HEK293 (cell line): ENCODE data around the gene ZNF688.

Experiments
- FEZF1 ChIP-seq: fragments of 450-650 bp; formaldehyde crosslinking; IDR thresholded peaks from 2 replicates; pipeline ENCODE4 v1.5.1; 2016; ENCODE audit warnings: missing biosample characterization, missing genetic modification characterization
- GLI4 ChIP-seq: fragments of 450-650 bp; formaldehyde crosslinking; IDR thresholded peaks from 2 replicates; pipeline ENCODE4 v1.5.1; 2016; ENCODE audit warnings: missing biosample characterization, missing genetic modification characterization
- GLIS2 ChIP-seq: fragments of 450-650 bp; formaldehyde crosslinking; IDR thresholded peaks from 2 replicates; pipeline ENCODE4 v1.5.1; 2016; ENCODE audit warnings: missing biosample characterization, missing genetic modification characterization
- HOXC10 ChIP-seq: sonication (generic); formaldehyde crosslinking; IDR thresholded peaks from 2 replicates; pipeline ENCODE4 v1.8.1; 2023; ENCODE audit warnings: mild to moderate bottlenecking, missing genetic modification reagents
- IKZF3 ChIP-seq: fragments of 450-650 bp; IDR thresholded peaks from 2 replicates; pipeline ENCODE4 v1.5.0; 2018; ENCODE audit warnings: missing biosample characterization, mild to moderate bottlenecking, missing genetic modification characterization, moderate library complexity
- KLF10 ChIP-seq: fragments of 450-650 bp; IDR thresholded peaks from 2 replicates; pipeline ENCODE4 v1.5.1; 2018; ENCODE audit warnings: missing biosample characterization, mild to moderate bottlenecking, missing genetic modification characterization
- OVOL3 ChIP-seq: fragments of 450-650 bp; formaldehyde crosslinking; IDR thresholded peaks from 2 replicates; pipeline ENCODE4 v1.5.1; 2016; ENCODE audit warnings: missing biosample characterization, missing genetic modification characterization
- SETDB1 ChIP-seq: IDR thresholded peaks from one replicate; pipeline ENCODE4 v1.6.1; 2017; ENCODE audit warnings: mild to moderate bottlenecking, low read length, moderate library complexity, mixed read lengths; ENCODE audit not compliant: insufficient read length
- ZFP41 ChIP-seq: fragments of 450-650 bp; formaldehyde crosslinking; IDR thresholded peaks from 2 replicates; pipeline ENCODE4 v1.5.1; 2016; ENCODE audit warnings: missing biosample characterization, missing genetic modification characterization, borderline replicate concordance
- ZNF112 ChIP-seq: fragments of 450-650 bp; formaldehyde crosslinking; IDR thresholded peaks from 2 replicates; pipeline ENCODE4 v1.5.0; 2017; ENCODE audit warnings: missing biosample characterization, missing genetic modification characterization
- ZNF114 ChIP-seq: fragments of 450-650 bp; formaldehyde crosslinking; IDR thresholded peaks from 2 replicates; pipeline ENCODE4 v1.5.0; 2017; ENCODE audit warnings: missing biosample characterization, missing genetic modification characterization
- ZNF140 ChIP-seq: fragments of 450-650 bp; formaldehyde crosslinking; IDR thresholded peaks from 2 replicates; pipeline ENCODE4 v1.5.1; 2016; ENCODE audit warnings: missing biosample characterization, missing genetic modification characterization
- ZNF146 ChIP-seq: fragments of 450-650 bp; formaldehyde crosslinking; IDR thresholded peaks from 2 replicates; pipeline ENCODE4 v1.5.1; 2016; ENCODE audit warnings: missing biosample characterization, missing genetic modification characterization
- ZNF155 ChIP-seq: fragments of 450-650 bp; formaldehyde crosslinking; IDR thresholded peaks from 2 replicates; pipeline ENCODE4 v1.5.1; 2016; ENCODE audit warnings: missing biosample characterization, missing genetic modification characterization
- ZNF2 ChIP-seq: fragments of 450-650 bp; formaldehyde crosslinking; IDR thresholded peaks from 2 replicates; pipeline ENCODE4 v1.5.1; 2016; ENCODE audit warnings: missing biosample characterization, missing genetic modification characterization
- ZNF211 ChIP-seq: fragments of 450-650 bp; formaldehyde crosslinking; IDR thresholded peaks from 2 replicates; pipeline ENCODE4 v1.5.1; 2016; ENCODE audit warnings: low read depth, missing biosample characterization, missing genetic modification characterization
- ZNF223 ChIP-seq: fragments of 450-650 bp; formaldehyde crosslinking; IDR thresholded peaks from 2 replicates; pipeline ENCODE4 v1.5.1; 2016; ENCODE audit warnings: missing biosample characterization, missing genetic modification characterization
- ZNF266 ChIP-seq: fragments of 450-650 bp; formaldehyde crosslinking; IDR thresholded peaks from 2 replicates; pipeline ENCODE4 v1.5.1; 2016; ENCODE audit warnings: missing biosample characterization, missing genetic modification characterization, low read depth
- ZNF274 ChIP-seq, 2 experiments: fragments of 200-500 bp in 1 of 2; fragments of 450-650 bp in 1 of 2; sonication (Bioruptor generic) in 1 of 2; formaldehyde crosslinking in 1 of 2; IDR thresholded peaks; 2 replicates each; pipeline versions ENCODE4 v1.5.1 to v1.6.1; 2014 to 2016; ENCODE audit warnings: borderline replicate concordance in 1 of 2, inconsistent platforms in 1 of 2, low read length in 1 of 2, missing biosample characterization in 1 of 2, missing genetic modification characterization in 1 of 2
- ZNF292 ChIP-seq: fragments of 450-650 bp; formaldehyde crosslinking; IDR thresholded peaks from 2 replicates; pipeline ENCODE4 v1.5.1; 2016; ENCODE audit warnings: low read depth, missing biosample characterization, missing genetic modification characterization, borderline replicate concordance
- ZNF48 ChIP-seq: fragments of 450-650 bp; formaldehyde crosslinking; IDR thresholded peaks from 2 replicates; pipeline ENCODE4 v1.5.1; 2016; ENCODE audit warnings: missing biosample characterization, missing genetic modification characterization
- ZNF558 ChIP-seq: fragments of 450-650 bp; formaldehyde crosslinking; IDR thresholded peaks from 2 replicates; pipeline ENCODE4 v1.5.1; 2016; ENCODE audit warnings: missing biosample characterization, missing genetic modification characterization
- ZNF561 ChIP-seq: fragments of 450-650 bp; IDR thresholded peaks from 2 replicates; pipeline ENCODE4 v1.5.1; 2018; ENCODE audit warnings: missing biosample characterization, missing genetic modification characterization, borderline replicate concordance
- ZNF660 ChIP-seq: fragments of 450-650 bp; IDR thresholded peaks from 2 replicates; pipeline ENCODE4 v1.5.1; 2018; ENCODE audit warnings: missing biosample characterization, mild to moderate bottlenecking, missing genetic modification characterization
- ZNF76 ChIP-seq: fragments of 450-650 bp; formaldehyde crosslinking; IDR thresholded peaks from 2 replicates; pipeline ENCODE4; 2016; ENCODE audit warnings: low read depth, missing biosample characterization, missing genetic modification characterization, borderline replicate concordance
- ZNF777 ChIP-seq: fragments of 450-650 bp; formaldehyde crosslinking; IDR thresholded peaks from 2 replicates; pipeline ENCODE4 v1.5.1; 2017; ENCODE audit warnings: missing biosample characterization, missing genetic modification characterization, borderline replicate concordance
- ZNF785 ChIP-seq: fragments of 450-650 bp; formaldehyde crosslinking; IDR thresholded peaks from 2 replicates; pipeline ENCODE4 v1.5.1; 2016; ENCODE audit warnings: missing biosample characterization, missing genetic modification characterization
- ZNF791 ChIP-seq: fragments of 450-650 bp; formaldehyde crosslinking; IDR thresholded peaks from 2 replicates; pipeline ENCODE4 v1.5.1; 2016; ENCODE audit warnings: missing biosample characterization, missing genetic modification characterization
- ZNF843 ChIP-seq: fragments of 450-650 bp; formaldehyde crosslinking; IDR thresholded peaks from 2 replicates; pipeline ENCODE4 v1.5.1; 2016; ENCODE audit warnings: missing biosample characterization, missing genetic modification characterization
- ZXDB ChIP-seq: fragments of 450-650 bp; formaldehyde crosslinking; IDR thresholded peaks from 2 replicates; pipeline ENCODE4 v1.5.1; 2016; ENCODE audit warnings: missing biosample characterization, missing genetic modification characterization
- TF ChIP-seq, protein P1 (sequence below): fragments of 450-650 bp; formaldehyde crosslinking; IDR thresholded peaks from 2 replicates; pipeline ENCODE4 v1.5.1; 2016; ENCODE audit warnings: missing biosample characterization, missing genetic modification characterization
- TF ChIP-seq, protein P2 (sequence below): fragments of 450-650 bp; formaldehyde crosslinking; IDR thresholded peaks from 2 replicates; pipeline ENCODE4 v1.5.1; 2016; ENCODE audit warnings: missing biosample characterization, missing genetic modification characterization
- TF ChIP-seq, protein P3 (sequence below): fragments of 450-650 bp; formaldehyde crosslinking; IDR thresholded peaks from 2 replicates; pipeline ENCODE4 v1.5.1; 2017; ENCODE audit warnings: missing biosample characterization, missing genetic modification characterization
- TF ChIP-seq, protein P4 (sequence below): fragments of 450-650 bp; formaldehyde crosslinking; IDR thresholded peaks from 2 replicates; pipeline ENCODE4 v1.5.1; 2016; ENCODE audit warnings: missing biosample characterization, missing genetic modification characterization

Gene ZNF688

DNA sequence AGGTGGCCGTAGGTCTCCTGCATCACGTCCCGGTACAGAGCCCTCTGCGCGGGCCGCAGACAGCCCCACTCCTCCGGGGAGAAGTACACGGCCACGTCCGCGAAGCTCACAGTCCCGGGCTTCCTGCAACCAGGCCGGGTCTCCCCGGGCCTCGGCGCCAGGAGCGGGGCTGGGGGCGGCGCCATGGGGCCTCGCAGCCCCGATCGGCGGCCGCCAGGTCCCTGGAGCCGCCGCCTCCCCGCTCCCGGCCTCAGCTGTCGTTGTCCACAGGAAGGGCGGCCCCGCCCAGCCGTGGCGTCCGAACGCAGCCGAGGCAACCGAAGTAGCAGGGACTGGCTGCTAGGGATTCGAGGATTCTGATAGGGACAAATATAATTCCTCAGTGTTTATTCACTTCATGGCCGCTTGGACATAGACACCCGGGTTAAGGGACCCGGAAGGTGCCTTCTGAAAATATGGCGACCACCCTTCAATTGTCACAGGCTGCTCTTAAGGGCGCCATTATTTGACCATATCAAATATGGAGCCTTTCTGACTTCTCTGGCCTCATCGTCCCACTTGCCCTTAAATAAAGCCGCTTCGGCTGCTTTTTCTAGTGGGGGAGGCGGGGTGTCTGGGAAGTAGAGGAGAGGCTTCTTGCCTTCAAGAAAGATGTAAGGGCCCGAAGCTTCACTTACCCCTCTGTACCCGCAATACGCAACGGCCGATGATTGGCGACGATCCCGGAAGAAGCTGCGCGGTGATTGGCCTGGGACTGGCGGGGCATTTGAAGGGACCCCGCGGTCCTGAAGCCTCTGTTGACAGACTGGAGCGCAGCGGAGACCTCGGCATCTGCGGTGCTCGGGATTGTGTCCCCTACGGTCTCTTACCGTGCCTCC lies at the start of gene ZNF688 (continued):
- TF ChIP-seq ZNF146 (tag by site-specific recombination) = no peak
- peak; percentile 85 for TF ChIP-seq ZNF660 (tag by site-specific recombination)
- no peak for TF ChIP-seq ZNF112
- TF ChIP-seq GLIS2 (tag by site-specific recombination) = peak; percentile 33; the same call in 1 of the 2 replicates
- peak; percentile 100 for TF ChIP-seq ZNF561
- no peak for TF ChIP-seq ZNF2
- no peak for TF ChIP-seq ZNF211 (tag by site-specific recombination)
- TF ChIP-seq OVOL3 (tag by site-specific recombination) = peak; percentile 98
- no peak for TF ChIP-seq ZNF140 (tag by site-specific recombination)
- peak; percentile 4; the same call in 1 of the 2 replicates for TF ChIP-seq ZNF843 (tag by site-specific recombination)
- peak; percentile 70 for TF ChIP-seq IKZF3 (tag by site-specific recombination)
- TF ChIP-seq SETDB1 = no peak
- TF ChIP-seq KLF10 = peak; percentile 77
- TF ChIP-seq ZNF266 = no peak
- peak; percentile 97 for TF ChIP-seq ZNF76 (tag by site-specific recombination)
- TF ChIP-seq, protein P1, sequence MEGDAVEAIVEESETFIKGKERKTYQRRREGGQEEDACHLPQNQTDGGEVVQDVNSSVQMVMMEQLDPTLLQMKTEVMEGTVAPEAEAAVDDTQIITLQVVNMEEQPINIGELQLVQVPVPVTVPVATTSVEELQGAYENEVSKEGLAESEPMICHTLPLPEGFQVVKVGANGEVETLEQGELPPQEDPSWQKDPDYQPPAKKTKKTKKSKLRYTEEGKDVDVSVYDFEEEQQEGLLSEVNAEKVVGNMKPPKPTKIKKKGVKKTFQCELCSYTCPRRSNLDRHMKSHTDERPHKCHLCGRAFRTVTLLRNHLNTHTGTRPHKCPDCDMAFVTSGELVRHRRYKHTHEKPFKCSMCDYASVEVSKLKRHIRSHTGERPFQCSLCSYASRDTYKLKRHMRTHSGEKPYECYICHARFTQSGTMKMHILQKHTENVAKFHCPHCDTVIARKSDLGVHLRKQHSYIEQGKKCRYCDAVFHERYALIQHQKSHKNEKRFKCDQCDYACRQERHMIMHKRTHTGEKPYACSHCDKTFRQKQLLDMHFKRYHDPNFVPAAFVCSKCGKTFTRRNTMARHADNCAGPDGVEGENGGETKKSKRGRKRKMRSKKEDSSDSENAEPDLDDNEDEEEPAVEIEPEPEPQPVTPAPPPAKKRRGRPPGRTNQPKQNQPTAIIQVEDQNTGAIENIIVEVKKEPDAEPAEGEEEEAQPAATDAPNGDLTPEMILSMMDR (tag by site-specific recombination) = peak; percentile 41; the same call in 1 of the 2 replicates
- TF ChIP-seq ZNF558 (tag by site-specific recombination) = peak; percentile 36; the same call in 1 of the 2 replicates
- TF ChIP-seq HOXC10 (CRISPR knock-in tag) = peak; percentile 63; the same call in 1 of the 2 replicates
- peak; percentile 98 for TF ChIP-seq ZXDB
- TF ChIP-seq, protein P2, sequence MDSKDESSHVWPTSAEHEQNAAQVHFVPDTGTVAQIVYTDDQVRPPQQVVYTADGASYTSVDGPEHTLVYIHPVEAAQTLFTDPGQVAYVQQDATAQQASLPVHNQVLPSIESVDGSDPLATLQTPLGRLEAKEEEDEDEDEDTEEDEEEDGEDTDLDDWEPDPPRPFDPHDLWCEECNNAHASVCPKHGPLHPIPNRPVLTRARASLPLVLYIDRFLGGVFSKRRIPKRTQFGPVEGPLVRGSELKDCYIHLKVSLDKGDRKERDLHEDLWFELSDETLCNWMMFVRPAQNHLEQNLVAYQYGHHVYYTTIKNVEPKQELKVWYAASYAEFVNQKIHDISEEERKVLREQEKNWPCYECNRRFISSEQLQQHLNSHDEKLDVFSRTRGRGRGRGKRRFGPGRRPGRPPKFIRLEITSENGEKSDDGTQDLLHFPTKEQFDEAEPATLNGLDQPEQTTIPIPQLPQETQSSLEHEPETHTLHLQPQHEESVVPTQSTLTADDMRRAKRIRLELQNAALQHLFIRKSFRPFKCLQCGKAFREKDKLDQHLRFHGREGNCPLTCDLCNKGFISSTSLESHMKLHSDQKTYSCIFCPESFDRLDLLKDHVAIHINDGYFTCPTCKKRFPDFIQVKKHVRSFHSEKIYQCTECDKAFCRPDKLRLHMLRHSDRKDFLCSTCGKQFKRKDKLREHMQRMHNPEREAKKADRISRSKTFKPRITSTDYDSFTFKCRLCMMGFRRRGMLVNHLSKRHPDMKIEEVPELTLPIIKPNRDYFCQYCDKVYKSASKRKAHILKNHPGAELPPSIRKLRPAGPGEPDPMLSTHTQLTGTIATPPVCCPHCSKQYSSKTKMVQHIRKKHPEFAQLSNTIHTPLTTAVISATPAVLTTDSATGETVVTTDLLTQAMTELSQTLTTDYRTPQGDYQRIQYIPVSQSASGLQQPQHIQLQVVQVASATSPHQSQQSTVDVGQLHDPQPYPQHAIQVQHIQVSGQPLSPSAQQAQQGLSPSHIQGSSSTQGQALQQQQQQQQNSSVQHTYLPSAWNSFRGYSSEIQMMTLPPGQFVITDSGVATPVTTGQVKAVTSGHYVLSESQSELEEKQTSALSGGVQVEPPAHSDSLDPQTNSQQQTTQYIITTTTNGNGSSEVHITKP (tag by site-specific recombination) = peak; percentile 92
- no peak for TF ChIP-seq ZNF114 (tag by site-specific recombination)
- TF ChIP-seq, protein P3, sequence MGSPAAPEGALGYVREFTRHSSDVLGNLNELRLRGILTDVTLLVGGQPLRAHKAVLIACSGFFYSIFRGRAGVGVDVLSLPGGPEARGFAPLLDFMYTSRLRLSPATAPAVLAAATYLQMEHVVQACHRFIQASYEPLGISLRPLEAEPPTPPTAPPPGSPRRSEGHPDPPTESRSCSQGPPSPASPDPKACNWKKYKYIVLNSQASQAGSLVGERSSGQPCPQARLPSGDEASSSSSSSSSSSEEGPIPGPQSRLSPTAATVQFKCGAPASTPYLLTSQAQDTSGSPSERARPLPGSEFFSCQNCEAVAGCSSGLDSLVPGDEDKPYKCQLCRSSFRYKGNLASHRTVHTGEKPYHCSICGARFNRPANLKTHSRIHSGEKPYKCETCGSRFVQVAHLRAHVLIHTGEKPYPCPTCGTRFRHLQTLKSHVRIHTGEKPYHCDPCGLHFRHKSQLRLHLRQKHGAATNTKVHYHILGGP (tag by site-specific recombination) = no peak
- TF ChIP-seq ZNF155 = no peak
- TF ChIP-seq, protein P4, sequence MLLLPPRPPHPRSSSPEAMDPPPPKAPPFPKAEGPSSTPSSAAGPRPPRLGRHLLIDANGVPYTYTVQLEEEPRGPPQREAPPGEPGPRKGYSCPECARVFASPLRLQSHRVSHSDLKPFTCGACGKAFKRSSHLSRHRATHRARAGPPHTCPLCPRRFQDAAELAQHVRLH (tag by site-specific recombination) = peak; percentile 100
- no peak for TF ChIP-seq GLI4 (tag by site-specific recombination)
- TF ChIP-seq ZNF48 (tag by site-specific recombination) = no peak
- TF ChIP-seq ZNF777 (tag by site-specific recombination) = no peak
- TF ChIP-seq ZNF791 (tag by site-specific recombination) = no peak
- no peak for TF ChIP-seq ZNF223 (tag by site-specific recombination)
- peak; percentile 47 for TF ChIP-seq FEZF1 (tag by site-specific recombination)
- no peak for TF ChIP-seq ZFP41
- no peak for TF ChIP-seq ZNF785
- no peak for TF ChIP-seq ZNF292 (tag by site-specific recombination)
- TF ChIP-seq ZNF274 (IDR thresholded peaks at IDR 0.05; ENCODE audit: low read length) = no peak
- no peak for TF ChIP-seq ZNF274 (tag by site-specific recombination; IDR thresholded peaks at IDR 0.05; ENCODE audit: borderline replicate concordance)
